Measurements from ENCODE around the gene ICAM5.
"Not testable (repeated sequence)": the region's sequence is repeated elsewhere in the genome, so short reads cannot be mapped to it uniquely, and the experiment has no call there.

The ICAM5 gene

GRCh38 chr19:10318807-10319682 is 29.3 kb downstream of the ICAM5 start:
- DNase-seq (ENCODE audit: low read depth) = no peak

- DNase-seq (ENCODE audit: low read depth) = no peak
These were observed 31.1 kb downstream of the ICAM5 start for GRCh38 chr19:10320602-10321416.

- no peak for DNase-seq (ENCODE audit: low read depth)
These were observed 31.7 kb downstream of the ICAM5 start for GRCh38 chr19:10321417-10321797.

- DNase-seq (ENCODE audit: low read depth) = no peak
These were observed 32.4 kb downstream of the ICAM5 start for GRCh38 chr19:10321874-10322835.

- DNase-seq (ENCODE audit: low read depth) = no peak
These were observed 36.0 kb downstream of the ICAM5 start for GRCh38 chr19:10325732-10326131.

- DNase-seq (ENCODE audit: low read depth) = no peak
These were observed 38.0 kb downstream of the ICAM5 start for GRCh38 chr19:10327793-10328192.

GRCh38 chr19:10328558-10329429 is 39.0 kb downstream of the ICAM5 start:
- DNase-seq (ENCODE audit: low read depth) = no peak

GRCh38 chr19:10329555-10329954 is 39.8 kb downstream of the ICAM5 start:
- no peak for DNase-seq (ENCODE audit: low read depth)

- no peak for DNase-seq (ENCODE audit: low read depth)
These were observed 42.6 kb downstream of the ICAM5 start for GRCh38 chr19:10332158-10332964.

GRCh38 chr19:10332965-10333757 is 43.4 kb downstream of the ICAM5 start, which contains the start of gene RAVER1:
Gene RAVER1 (minus strand): TSS chr19:10333529. CDS start chr19:10333507, 22 bp downstream.
- peak; percentile 94 for DNase-seq (ENCODE audit: low read depth)

GRCh38 chr19:10333758-10334587 is 44.2 kb downstream of the ICAM5 start:
- no peak for DNase-seq (ENCODE audit: low read depth)

GRCh38 chr19:10334588-10335351 is 45.0 kb downstream of the ICAM5 start:
- peak; percentile 95 for DNase-seq (ENCODE audit: low read depth)

GRCh38 chr19:10335352-10335985 is 45.7 kb downstream of the ICAM5 start:
- no peak for DNase-seq (ENCODE audit: low read depth)

- not testable (repeated sequence) for DNase-seq (ENCODE audit: low read depth)
These were observed 47.0 kb downstream of the ICAM5 start for GRCh38 chr19:10336725-10337124.

- no peak for DNase-seq (ENCODE audit: low read depth)
These were observed 49.2 kb downstream of the ICAM5 start for GRCh38 chr19:10338940-10339339.

GRCh38 chr19:10339380-10339960 is 49.7 kb downstream of the ICAM5 start, which contains the start of gene ICAM3:
Gene ICAM3 (minus strand): TSS chr19:10339624. CDS start chr19:10339614, 10 bp downstream.
- DNase-seq (ENCODE audit: low read depth) = no peak
